Natural killer cell treated with Interleukin-12 subunit alpha and Interleukin-12 subunit beta and Interleukin-15 and Interleukin-18, amount 100 ng/mL, for 72 hours (primary cell): ENCODE data around the gene JPT1. TPM values are rescaled to one million over a fixed set of nuclear protein-coding genes. Genes with fewer than 3 reads are reported as not detected.
"Not testable (repeated sequence)": the region's sequence is repeated elsewhere in the genome, so short reads cannot be mapped to it uniquely, and the experiment has no call there.

Source experiments
- ATAC-seq, 2 donors: fragments of 150-1000 bp; cut with Tn5 transposase in 1 of 2; sonication (Bioruptor Pico), chemical (Tn5 transposase) in 1 of 2; 2 replicates each; pipeline ENCODE4 v1.10.0; 2021
- DNase-seq: peaks from one replicate; pipeline ENCODE4 v3.0.0; 2022; ENCODE audit warnings: low spot score
- H3K27ac Mint-ChIP-seq, 2 donors: 1 replicate in 1 of 2; 2 replicates in 1 of 2; pipeline ENCODE4 v1.8.0; 2022; ENCODE audit warnings: mixed read lengths in 2 of 2, mild to moderate bottlenecking in 1 of 2, moderate library complexity in 1 of 2
- H3K27me3 Mint-ChIP-seq, 2 donors: 1 replicate in 1 of 2; 2 replicates in 1 of 2; pipeline ENCODE4 v1.8.0; 2022; ENCODE audit warnings: mixed read lengths in 2 of 2
- H3K36me3 Mint-ChIP-seq: one replicate; pipeline ENCODE4 v1.8.0; 2022; ENCODE audit warnings: mixed read lengths
- H3K4me1 Mint-ChIP-seq, 2 donors: 1 replicate in 1 of 2; 2 replicates in 1 of 2; pipeline ENCODE4 v1.8.0; 2022; ENCODE audit warnings: low read depth in 2 of 2, mixed read lengths in 2 of 2, mild to moderate bottlenecking in 1 of 2
- H3K4me3 Mint-ChIP-seq: one replicate; pipeline ENCODE4 v1.8.0; 2022; ENCODE audit warnings: mixed read lengths
- H3K9me3 Mint-ChIP-seq: 2 replicates; pipeline ENCODE4 v1.8.0; 2022; ENCODE audit warnings: mixed read lengths
- total RNA-seq, 2 donors: library from RNA; stranded (reverse); gene quantifications; one replicate each; pipeline ENCODE4 v1.2.3, GENCODE V29; 2022

JPT1 gene
- total RNA-seq, 2 donors from 2014 or later = 219 to 351 TPM

DNA sequence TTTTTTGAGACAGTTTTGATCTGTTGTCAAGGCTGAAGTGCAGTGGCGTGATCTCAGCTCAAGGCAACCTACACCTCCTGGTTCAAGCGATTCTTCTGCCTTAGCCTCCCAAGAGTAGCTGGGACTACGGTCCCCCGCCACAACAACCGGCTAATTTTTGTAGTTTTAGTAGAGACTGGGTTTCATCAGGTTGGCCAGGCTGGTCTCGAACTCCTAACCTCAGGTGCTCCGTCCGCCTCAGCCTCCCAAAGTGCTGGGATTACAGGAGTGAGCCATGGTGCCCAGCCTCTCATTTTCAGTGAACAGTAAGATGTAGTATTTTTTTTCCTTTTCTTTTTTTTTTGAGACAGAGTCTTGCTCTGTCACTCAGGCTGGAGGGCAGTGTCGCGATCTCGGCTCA is 20.7 kb upstream of the JPT1 start:
- Mint-ChIP-seq H3K27ac (peak overlapping the region in 1 of 2 donors; percentile 39), H3K9me3 (no peaks in the 10 kb centered on the region), H3K36me3 (peaks cover 17% of the 10 kb centered on the region), H3K4me3 (no peak overlapping the region), H3K27me3 (no peaks in the 10 kb centered on the region), H3K4me1 (peaks cover 9 to 16% of the 10 kb centered on the region in 2 donors)
- DNase-seq (no peak), ATAC-seq (no peak)

DNA sequence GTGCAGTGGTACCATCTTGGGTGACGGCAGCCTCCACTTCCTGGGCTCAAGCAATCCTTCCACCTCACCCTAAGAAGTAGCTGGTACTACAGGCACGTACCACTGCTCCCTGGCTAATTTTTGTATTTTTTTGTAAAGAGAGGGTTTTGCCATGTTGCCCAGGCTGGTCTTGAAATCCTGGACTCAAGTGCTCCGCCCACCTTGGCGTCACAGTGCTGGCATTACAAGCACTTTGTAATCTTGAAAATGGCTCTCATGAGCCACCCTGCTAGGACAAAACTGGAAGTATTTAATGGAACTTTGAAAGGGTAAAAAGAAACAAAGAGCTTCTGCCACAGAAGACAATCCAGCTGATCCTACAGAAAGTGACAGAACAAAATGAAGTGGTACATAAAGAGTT is 19.2 kb upstream of the JPT1 start:
- H3K27me3 Mint-ChIP-seq = no peaks in the 10 kb centered on the region
- H3K9me3 Mint-ChIP-seq = no peaks in the 10 kb centered on the region
- peak overlapping the region in 1 of 2 donors; percentile 74 for H3K27ac Mint-ChIP-seq
- ATAC-seq (no peak), DNase-seq (no peak)
- peaks cover 17% of the 10 kb centered on the region for H3K36me3 Mint-ChIP-seq
- no peak overlapping the region for H3K4me3 Mint-ChIP-seq
- peaks cover 9 to 16% of the 10 kb centered on the region in 2 donors for H3K4me1 Mint-ChIP-seq

DNA sequence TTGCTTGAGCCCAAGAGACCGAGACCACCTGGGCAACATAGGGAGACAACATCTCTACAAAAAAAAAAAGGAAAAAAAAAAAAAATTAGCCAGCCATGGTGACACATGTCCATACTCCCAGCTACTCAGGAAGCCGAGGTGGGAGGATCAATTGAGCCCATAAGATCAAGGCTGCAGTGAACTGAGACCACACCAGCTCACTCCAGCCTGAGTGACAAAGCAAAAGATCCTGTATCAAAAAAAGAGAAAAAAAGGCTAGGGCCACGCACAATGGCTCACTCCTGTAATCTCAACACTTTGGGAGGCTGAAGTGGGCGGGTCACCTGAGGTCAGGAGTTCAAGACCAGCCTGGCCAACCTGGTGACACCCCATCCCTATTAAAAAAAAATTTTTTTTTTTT is 14.7 kb upstream of the JPT1 start:
- no peak for ATAC-seq
- peaks cover 4 to 12% of the 10 kb centered on the region in 2 donors for H3K4me1 Mint-ChIP-seq
- H3K36me3 Mint-ChIP-seq = peaks cover 12% of the 10 kb centered on the region
- no peak for DNase-seq
- H3K4me3 Mint-ChIP-seq = no peak overlapping the region
- H3K27ac Mint-ChIP-seq = no peak overlapping the region
- no peaks in the 10 kb centered on the region for H3K27me3 Mint-ChIP-seq
- H3K9me3 Mint-ChIP-seq = no peaks in the 10 kb centered on the region

DNA sequence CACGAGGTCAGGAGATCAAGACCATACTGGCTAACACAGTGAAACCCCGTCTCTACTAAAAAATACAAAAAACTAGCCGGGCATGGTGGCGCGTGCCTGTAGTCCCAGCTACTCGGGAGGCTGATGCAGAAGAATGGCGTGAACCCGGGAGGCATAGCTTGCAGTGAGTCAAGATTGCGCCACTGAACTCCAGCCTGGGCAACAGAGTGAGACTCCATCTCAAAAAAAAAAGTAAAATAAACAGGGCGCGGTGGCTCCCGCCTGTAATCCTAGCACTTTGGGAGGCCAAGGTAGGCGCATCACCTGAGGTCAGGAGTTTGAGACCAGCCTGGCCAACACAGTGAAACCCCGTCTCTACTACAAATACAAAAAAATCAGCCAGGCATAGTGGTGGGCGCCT is 10.3 kb upstream of the JPT1 start:
- not testable (repeated sequence) for H3K36me3 Mint-ChIP-seq, ATAC-seq, H3K4me1 Mint-ChIP-seq, DNase-seq, H3K27me3 Mint-ChIP-seq, H3K27ac Mint-ChIP-seq, H3K4me3 Mint-ChIP-seq, H3K9me3 Mint-ChIP-seq

DNA sequence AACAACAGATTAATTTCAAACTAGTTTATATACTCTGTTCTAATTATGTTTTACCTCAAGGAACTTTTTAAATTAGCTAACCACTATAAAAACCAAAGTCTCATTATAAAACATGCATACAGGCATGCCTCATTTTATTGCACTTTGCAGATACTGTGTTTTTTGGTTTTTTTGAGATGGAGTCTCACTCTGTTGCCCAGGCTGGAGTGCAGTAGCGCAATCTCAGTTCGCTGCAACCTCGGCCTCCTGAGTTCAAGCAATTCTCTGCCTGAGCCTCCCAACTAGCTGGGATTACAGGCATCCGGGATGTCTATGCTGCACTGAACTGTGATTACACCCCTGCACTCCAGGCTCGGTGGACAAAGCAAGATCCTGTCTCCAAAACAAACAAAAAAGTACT is 8.8 kb upstream of the JPT1 start:
- Mint-ChIP-seq H3K4me3 (no peak overlapping the region), H3K27me3 (no peaks in the 10 kb centered on the region)
- no peak for ATAC-seq

DNA sequence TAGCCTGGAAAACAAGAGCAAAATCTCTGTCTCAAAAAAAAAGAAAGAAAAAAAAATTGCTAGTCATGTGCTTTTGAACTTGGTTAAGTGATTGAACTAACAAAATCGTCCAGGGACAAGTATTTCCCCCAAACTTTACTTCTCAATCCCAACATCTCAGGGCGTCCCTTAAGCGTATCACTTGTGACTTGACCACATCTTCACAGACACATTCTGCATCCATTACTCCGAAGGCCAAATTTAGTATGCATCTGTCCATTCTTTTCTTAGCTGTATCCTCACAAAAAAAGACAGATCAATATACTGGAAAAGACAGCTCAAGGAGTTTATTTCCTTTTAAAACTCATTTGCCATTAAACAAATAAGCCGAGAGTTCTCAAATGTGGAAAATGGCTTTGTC is 5.9 kb upstream of the JPT1 start:
- Mint-ChIP-seq H3K4me3 (no peak overlapping the region), H3K36me3 (no peaks in the 10 kb centered on the region), H3K27ac (no peak overlapping the region), H3K4me1 (peaks cover 0 to 2% of the 10 kb centered on the region in 2 donors), H3K27me3 (no peaks in the 10 kb centered on the region), H3K9me3 (no peaks in the 10 kb centered on the region)
- DNase-seq = no peak
- no peak for ATAC-seq

More for the DNA sequence above, 8.8 kb upstream of the JPT1 start:
- Mint-ChIP-seq H3K9me3 (no peaks in the 10 kb centered on the region), H3K36me3 (no peaks in the 10 kb centered on the region), H3K4me1 (no peaks in the 10 kb centered on the region), H3K27ac (no peak overlapping the region)
- DNase-seq = no peak

DNA sequence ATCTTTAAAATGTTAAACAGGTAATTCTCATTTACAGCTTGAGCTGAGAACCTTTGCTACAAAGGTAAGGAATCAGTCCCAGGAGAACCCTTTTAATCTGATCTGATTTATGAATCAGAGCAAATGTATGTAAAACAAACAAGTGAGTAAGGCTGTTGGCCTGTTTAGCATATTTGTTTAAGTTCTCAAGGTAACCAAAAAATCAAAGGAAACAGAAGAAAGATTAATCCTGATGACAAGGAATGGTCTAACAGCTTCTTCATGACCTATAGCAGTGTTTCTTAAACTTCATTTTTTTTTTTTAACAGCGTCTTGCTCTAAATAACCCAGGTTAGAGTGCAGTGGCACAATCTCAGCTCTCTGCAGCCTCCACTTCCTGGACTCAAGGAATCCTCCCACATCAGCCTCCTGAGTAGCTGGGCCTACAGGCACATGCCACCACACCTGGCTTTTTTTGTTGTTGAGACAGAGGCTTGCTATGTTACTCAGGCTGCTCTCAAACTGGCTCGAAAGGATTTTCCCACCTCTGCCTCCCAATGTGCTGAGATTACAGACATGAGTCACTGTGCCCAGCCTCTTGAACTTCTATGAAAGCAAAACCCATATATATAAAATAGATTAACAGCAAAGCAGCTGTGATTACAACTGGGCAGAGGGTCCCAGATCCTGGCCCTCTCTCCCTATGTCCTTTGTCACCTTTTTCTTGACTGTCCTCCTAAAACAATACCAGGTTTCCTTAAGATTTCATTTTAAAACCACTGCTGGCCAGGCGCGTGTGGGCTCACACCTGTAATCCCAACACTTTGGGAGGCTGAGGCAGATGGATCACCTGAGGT is 5.1 kb upstream of the JPT1 start:
- H3K27me3 Mint-ChIP-seq = no peaks in the 10 kb centered on the region
- no peaks in the 10 kb centered on the region for H3K36me3 Mint-ChIP-seq
- H3K27ac Mint-ChIP-seq = no peak overlapping the region
- H3K4me3 Mint-ChIP-seq = no peak overlapping the region
- H3K4me1 Mint-ChIP-seq = peaks cover 4 to 10% of the 10 kb centered on the region in 2 donors
- ATAC-seq = no peak
- no peak for DNase-seq
- H3K9me3 Mint-ChIP-seq = no peaks in the 10 kb centered on the region

DNA sequence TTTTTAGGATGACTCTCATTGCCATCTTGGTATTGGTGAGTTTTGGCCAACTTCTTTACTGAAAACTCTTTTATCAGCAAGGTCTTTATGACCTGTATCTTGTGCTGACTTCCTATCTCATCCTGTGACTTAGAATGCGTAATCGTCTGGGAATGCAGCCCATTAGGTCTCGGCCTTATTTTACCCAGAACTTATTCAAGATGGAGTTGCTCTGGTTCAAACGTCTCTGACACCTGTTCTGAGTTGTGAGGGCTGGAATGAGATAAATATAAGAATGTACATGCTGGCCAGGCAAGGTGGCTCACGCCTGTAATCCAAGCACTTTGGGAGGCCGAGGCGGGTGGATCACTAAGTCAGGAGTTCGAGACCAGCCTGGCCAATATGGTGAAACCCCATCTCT is 4.2 kb upstream of the JPT1 start:
- not testable (repeated sequence) for H3K27ac Mint-ChIP-seq, H3K27me3 Mint-ChIP-seq, H3K36me3 Mint-ChIP-seq, ATAC-seq, H3K4me3 Mint-ChIP-seq, H3K9me3 Mint-ChIP-seq, DNase-seq
- H3K4me1 Mint-ChIP-seq = peaks cover 10 to 13% of the 10 kb centered on the region in 2 donors

DNA sequence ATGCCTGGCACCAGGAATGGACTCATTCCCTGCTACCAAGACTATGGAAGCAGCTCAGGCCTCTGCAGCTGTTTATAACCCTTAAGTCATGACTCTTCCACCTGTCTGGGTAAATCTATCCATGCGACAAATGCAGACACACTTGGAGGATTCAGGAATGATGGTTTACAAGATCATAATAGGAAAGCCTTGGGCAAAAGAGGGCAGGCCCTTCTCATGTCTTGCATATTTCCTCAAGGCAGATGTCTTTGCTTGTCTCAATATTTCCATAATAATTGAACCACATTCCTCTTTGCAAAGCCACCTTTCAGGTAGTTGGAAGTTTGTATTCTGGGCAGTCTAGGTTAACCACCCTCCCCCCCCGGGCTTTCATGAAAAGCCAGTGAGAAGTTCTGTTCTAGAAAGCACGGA is 884 bp upstream of the JPT1 start:
- peak overlapping the region; percentile 67 to 82 for H3K27ac Mint-ChIP-seq
- ATAC-seq = no peak
- H3K4me3 Mint-ChIP-seq = peak overlapping the region; percentile 98

DNA sequence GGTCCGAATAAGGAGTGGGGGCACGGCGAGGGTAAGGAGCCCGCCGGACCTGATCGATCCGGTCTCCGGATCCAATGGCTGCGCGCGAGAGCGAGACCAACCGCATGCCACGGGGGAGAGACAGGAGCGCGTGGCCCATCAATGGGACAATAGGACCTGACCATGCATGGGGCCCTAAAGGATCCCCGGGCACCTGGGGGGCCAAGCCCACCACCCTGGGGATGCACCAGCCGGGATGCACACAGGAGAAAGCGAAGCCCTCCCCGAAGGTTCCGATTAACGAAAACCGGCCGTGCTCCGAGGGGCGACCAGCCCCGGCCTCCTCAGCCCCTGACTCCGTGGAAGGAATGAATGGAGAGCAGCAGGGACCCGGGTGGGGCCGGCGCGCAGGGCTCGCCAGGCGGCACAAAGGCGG is 525 bp downstream of the JPT1 start:
- DNase-seq (no peak), ATAC-seq (peak; percentile 3 to 15)
- Mint-ChIP-seq H3K27me3 (no peaks in the 10 kb centered on the region), H3K4me1 (peaks cover 28 to 38% of the 10 kb centered on the region in 2 donors), H3K4me3 (peak overlapping the region; percentile 98), H3K9me3 (no peaks in the 10 kb centered on the region), H3K27ac (peak overlapping the region; percentile 67 to 82), H3K36me3 (peaks cover 6% of the 10 kb centered on the region)

More for the DNA sequence above, 884 bp upstream of the JPT1 start:
- H3K4me1 Mint-ChIP-seq = peaks cover 24 to 31% of the 10 kb centered on the region in 2 donors
- DNase-seq = no peak
- H3K9me3 Mint-ChIP-seq = no peaks in the 10 kb centered on the region
- H3K36me3 Mint-ChIP-seq = no peaks in the 10 kb centered on the region
- H3K27me3 Mint-ChIP-seq = no peaks in the 10 kb centered on the region

DNA sequence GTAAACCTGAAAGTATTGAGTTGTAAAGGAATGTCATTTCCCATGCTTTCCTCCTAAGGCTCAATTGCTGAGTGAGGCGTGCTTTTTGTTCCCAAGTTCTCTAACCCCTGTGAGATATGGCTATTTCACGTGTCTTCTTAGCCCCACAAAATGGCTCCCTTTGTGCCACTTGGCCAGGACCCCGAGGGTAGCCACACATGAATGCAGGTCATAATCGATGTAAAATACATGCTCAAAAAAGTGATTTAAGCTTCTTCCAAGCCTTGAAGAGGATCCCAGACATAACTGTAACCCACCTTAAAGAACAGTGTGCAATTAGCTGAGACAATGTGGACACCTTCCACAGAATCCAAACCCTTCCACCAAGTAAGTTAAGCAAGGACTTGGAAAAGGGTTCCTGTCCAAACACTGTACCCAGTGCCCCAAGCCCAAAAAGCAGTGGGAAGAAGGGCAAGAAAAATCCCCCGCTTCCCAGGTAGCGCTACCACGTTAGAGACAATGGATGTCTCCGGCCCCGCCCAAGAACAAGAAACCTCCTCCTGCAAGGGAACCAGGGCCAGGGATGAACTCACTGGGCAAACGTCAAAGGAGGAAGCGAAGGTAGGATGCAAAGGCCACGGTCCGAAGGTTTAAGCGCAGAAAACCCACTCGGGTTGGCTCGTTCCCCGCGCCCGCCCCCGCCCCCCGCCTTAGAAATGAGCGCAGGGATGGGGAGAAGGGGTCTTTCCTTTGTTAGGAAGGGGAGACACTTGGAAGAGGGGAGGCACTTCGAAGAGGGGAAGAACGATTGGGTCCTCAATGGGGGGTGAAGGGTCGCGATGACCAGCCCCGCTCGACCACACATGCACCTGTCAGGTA is 1.2 kb downstream of the JPT1 start:
- peaks cover 13% of the 10 kb centered on the region for H3K36me3 Mint-ChIP-seq
- DNase-seq = no peak
- ATAC-seq = no peak
- H3K27ac Mint-ChIP-seq = peak overlapping the region; percentile 67 to 82
- no peaks in the 10 kb centered on the region for H3K9me3 Mint-ChIP-seq
- H3K4me1 Mint-ChIP-seq = peaks cover 30 to 44% of the 10 kb centered on the region in 2 donors
- peak overlapping the region; percentile 98 for H3K4me3 Mint-ChIP-seq
- H3K27me3 Mint-ChIP-seq = no peaks in the 10 kb centered on the region

DNA sequence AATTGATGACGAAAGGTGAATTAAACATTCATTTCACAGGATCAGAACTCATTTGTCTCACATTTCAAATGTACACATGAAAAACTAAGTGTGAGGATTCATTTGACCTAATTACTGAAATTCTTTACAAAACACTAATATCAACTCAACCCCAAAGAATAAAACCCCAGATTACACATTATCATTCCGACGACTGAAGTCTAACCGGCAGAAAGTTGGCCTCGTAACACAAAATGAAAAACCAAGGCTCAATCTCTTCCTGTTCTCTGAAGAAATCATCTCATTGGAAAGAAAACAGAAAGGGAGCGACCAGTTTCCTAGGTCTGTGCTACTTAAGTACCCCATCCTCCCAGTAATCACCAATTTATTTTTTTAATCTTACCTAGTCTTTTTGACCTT is 1.8 kb downstream of the JPT1 start:
- ATAC-seq (no peak), DNase-seq (no peak)
- H3K9me3 Mint-ChIP-seq = no peaks in the 10 kb centered on the region
- H3K27ac Mint-ChIP-seq = peak overlapping the region; percentile 67 to 82
- peaks cover 30 to 44% of the 10 kb centered on the region in 2 donors for H3K4me1 Mint-ChIP-seq
- H3K36me3 Mint-ChIP-seq = peaks cover 14% of the 10 kb centered on the region
- peak overlapping the region; percentile 98 for H3K4me3 Mint-ChIP-seq
- no peaks in the 10 kb centered on the region for H3K27me3 Mint-ChIP-seq

DNA sequence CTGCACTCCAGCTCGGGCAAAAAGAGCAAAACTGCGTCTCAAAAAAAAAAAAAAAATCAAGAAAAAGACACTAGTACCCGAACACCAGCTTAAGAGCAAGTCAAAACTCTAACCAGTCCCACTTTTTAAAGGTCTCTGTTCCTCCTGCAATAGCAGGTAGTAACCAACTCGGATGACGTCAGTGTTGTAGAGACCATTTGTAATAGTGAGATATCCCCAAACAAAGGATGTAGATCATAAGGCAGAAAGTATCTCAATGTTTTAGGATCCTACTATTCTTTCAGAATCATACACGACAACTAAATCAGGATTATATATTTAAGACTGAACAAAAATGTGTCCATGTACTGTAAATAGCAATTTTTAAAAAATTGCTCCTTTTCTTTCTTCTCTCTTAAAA is 2.4 kb downstream of the JPT1 start:
- peaks cover 32 to 44% of the 10 kb centered on the region in 2 donors for H3K4me1 Mint-ChIP-seq
- H3K9me3 Mint-ChIP-seq = no peaks in the 10 kb centered on the region
- H3K36me3 Mint-ChIP-seq = peaks cover 20% of the 10 kb centered on the region
- DNase-seq (no peak), ATAC-seq (no peak)
- H3K4me3 Mint-ChIP-seq = peak overlapping the region; percentile 98
- no peaks in the 10 kb centered on the region for H3K27me3 Mint-ChIP-seq
- peak overlapping the region; percentile 67 to 82 for H3K27ac Mint-ChIP-seq
